ENCODE results near the gene POLRMT. TPM values are rescaled to one million over a fixed set of nuclear protein-coding genes. Genes with fewer than 3 reads are reported as not detected.

The POLRMT gene
- total RNA-seq, 1 donor from 2014 or later = 36.0 TPM

- ATAC-seq = no peak
- Histone ChIP-seq H3K36me3 (peaks cover 37% of the 10 kb centered on the region), H3K27me3 (no peaks in the 10 kb centered on the region), H3K9me3 (no peaks in the 10 kb centered on the region), H3K27ac (no peak overlapping the region), H3K4me3 (no peak overlapping the region), H3K4me1 (peaks cover 30% of the 10 kb centered on the region)
- DNase-seq = no peak
- no peak for TF ChIP-seq CTCF (IDR thresholded peaks at IDR 0.05)
- intact Hi-C loops (cut with DNase I) = no loop called here
Measured at GRCh38 chr19:579111-579841, 54.1 kb downstream of the POLRMT start.

DNA sequence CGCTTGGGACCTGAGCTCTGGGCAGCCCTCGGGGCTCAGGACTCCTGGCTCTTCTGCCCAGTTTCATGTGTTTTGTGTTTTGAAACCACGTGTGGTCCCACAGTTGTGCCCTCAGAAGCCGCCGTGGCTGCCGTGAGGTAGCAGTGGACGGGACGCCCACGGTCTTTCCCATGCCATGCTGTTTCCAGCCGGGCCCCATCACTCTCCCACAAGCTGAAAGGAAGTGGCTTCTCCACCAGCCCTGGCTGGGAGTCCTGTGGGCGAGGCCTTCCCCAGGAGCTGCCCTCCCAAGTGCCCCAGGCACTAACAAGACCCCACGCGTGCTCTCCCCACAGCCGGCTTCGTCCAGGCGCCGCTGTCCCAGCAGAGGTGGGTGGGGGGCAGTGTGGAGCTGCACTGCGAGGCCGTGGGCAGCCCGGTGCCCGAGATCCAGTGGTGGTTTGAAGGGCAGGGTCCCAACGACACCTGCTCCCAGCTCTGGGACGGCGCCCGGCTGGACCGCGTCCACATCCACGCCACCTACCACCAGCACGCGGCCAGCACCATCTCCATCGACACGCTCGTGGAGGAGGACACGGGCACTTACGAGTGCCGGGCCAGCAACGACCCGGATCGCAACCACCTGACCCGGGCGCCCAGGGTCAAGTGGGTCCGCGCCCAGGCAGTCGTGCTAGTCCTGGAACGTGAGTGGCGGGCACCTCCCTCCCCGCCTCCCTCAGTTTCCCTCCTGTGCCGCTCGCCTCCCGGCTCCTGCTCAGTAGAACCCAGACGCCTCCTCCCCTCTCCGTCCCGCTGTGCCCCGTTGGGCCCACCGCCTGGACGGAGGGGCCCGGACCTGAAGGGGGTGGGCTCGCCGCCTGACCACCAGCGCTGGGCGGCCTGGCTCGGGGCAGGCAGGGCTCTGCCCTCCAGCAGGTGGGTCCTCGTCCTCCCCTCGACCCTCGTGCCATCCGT lies 55.6 kb downstream of the POLRMT start:
- Histone ChIP-seq H3K4me1 (peaks cover 38% of the 10 kb centered on the region), H3K36me3 (peaks cover 29% of the 10 kb centered on the region), H3K27ac (no peak overlapping the region), H3K27me3 (no peaks in the 10 kb centered on the region), H3K4me3 (no peak overlapping the region), H3K9me3 (no peaks in the 10 kb centered on the region)
- intact Hi-C loops (cut with DNase I) = no loop called here
- no peak for DNase-seq
- no peak for TF ChIP-seq CTCF (IDR thresholded peaks at IDR 0.05)
- ATAC-seq = no peak

DNA sequence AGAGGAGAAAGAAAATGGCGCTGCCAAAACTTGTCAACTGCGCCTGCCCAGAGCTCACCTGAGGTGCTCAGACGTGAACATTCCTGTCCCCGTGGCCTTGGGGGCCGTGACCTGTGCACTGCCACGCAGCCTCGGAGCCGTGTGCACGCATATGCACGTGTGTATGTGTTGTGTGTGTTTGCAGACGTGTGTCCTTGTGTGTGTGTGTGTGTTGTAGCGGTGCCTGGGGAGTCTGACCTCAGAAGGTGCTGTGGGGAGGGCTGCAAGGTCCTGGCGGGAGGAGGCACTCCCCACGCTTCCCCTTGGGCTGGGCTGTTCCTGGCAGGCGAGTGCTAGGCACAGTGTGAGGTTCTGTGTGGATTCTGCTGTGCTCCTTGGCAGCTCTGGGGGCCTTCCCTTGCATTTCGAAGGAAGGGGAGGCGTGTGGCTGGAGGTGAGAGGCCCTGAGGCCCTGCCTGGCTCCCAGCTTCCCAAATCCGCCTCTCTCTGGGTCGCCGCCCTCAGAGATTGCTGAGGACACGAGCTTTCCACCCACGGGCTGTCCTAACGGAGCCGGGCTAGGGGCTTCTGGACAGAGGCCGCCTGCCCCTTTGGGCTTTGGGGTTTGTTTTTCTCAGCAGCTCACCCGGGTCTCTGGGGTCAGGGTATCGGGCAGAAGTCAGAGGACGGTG lies 56.4 kb downstream of the POLRMT start:
- TF ChIP-seq CTCF (IDR thresholded peaks at IDR 0.05) = no peak
- Histone ChIP-seq H3K4me1 (peaks cover 38% of the 10 kb centered on the region), H3K27ac (no peak overlapping the region), H3K36me3 (peaks cover 21% of the 10 kb centered on the region), H3K4me3 (no peak overlapping the region), H3K27me3 (no peaks in the 10 kb centered on the region), H3K9me3 (no peaks in the 10 kb centered on the region)
- intact Hi-C loops (cut with DNase I) = no loop called here
- DNase-seq = no peak
- ATAC-seq = no peak

GRCh38 chr19:575527-576506 lies 57.5 kb downstream of the POLRMT start:
- Histone ChIP-seq H3K27ac (no peak overlapping the region), H3K4me1 (peaks cover 47% of the 10 kb centered on the region), H3K27me3 (no peaks in the 10 kb centered on the region), H3K36me3 (peaks cover 12% of the 10 kb centered on the region), H3K4me3 (no peak overlapping the region), H3K9me3 (no peaks in the 10 kb centered on the region)
- intact Hi-C loops (cut with DNase I) = no loop called here
- DNase-seq (no peak), ATAC-seq (no peak)
- no peak for TF ChIP-seq CTCF (IDR thresholded peaks at IDR 0.05)

Data from upper lobe of right lung (tissue), 1 donor.